ENCODE results near the gene WIF1.

DNA sequence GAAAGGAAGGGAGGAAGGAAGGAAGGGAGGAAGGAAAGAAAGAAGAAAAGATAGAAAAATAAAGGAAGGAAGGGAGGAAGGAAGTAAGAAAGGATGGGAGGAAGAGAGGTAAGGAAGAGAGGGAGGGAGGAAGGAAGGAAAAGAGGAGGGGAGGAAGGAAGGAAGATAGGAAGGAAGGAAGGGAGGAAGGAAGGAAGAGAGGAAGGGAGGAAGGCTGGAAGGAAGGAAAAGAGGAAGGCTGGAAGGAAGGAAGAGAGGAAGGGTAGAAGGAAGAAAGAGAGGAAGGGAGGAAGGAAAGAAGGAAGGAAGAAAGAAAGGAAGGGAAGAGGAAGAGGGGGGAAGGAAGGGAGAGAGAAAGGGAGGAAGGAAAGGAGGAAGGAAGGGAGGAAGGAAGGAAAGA is 12.8 kb upstream of the WIF1 start:
- TF ChIP-seq, protein P1, sequence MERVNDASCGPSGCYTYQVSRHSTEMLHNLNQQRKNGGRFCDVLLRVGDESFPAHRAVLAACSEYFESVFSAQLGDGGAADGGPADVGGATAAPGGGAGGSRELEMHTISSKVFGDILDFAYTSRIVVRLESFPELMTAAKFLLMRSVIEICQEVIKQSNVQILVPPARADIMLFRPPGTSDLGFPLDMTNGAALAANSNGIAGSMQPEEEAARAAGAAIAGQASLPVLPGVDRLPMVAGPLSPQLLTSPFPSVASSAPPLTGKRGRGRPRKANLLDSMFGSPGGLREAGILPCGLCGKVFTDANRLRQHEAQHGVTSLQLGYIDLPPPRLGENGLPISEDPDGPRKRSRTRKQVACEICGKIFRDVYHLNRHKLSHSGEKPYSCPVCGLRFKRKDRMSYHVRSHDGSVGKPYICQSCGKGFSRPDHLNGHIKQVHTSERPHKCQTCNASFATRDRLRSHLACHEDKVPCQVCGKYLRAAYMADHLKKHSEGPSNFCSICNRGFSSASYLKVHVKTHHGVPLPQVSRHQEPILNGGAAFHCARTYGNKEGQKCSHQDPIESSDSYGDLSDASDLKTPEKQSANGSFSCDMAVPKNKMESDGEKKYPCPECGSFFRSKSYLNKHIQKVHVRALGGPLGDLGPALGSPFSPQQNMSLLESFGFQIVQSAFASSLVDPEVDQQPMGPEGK (CRISPR knock-in tag; IDR thresholded peaks at IDR 0.05; ENCODE audit: borderline replicate concordance): no peak
- no peak for TF ChIP-seq ZFP30 (CRISPR knock-in tag; IDR thresholded peaks at IDR 0.05)
- TF ChIP-seq ESRRG (CRISPR knock-in tag; IDR thresholded peaks at IDR 0.05): no peak
- TF ChIP-seq ZC3H10 (CRISPR knock-in tag; IDR thresholded peaks at IDR 0.05): no peak
- TF ChIP-seq ZFP3 (CRISPR knock-in tag; IDR thresholded peaks at IDR 0.05): no peak
- no peak for TF ChIP-seq BACH2 (CRISPR knock-in tag; IDR thresholded peaks at IDR 0.05; ENCODE audit: borderline replicate concordance)
- TF ChIP-seq TCF4 (CRISPR knock-in tag; IDR thresholded peaks at IDR 0.05; ENCODE audit: borderline replicate concordance): no peak
- TF ChIP-seq ARNTL (CRISPR knock-in tag; IDR thresholded peaks at IDR 0.05; ENCODE audit: borderline replicate concordance, low read depth): no peak
- no peak for TF ChIP-seq ISL1 (CRISPR knock-in tag; IDR thresholded peaks at IDR 0.05)
- TF ChIP-seq CREB5 (CRISPR knock-in tag; IDR thresholded peaks at IDR 0.05; ENCODE audit: low read depth): no peak

Data from SK-N-SH treated with all-trans-retinoic acid at 6 μM for 48 hours (cell line).